Stimulated activated CD4-positive, alpha-beta T cell treated with anti-CD3 and anti-CD28 coated beads, Interleukin-15, amount 100 ng/mL, for 24 hours (primary cell): ENCODE data around the gene SAMD9.
"Not testable (repeated sequence)": the region's sequence is repeated elsewhere in the genome, so short reads cannot be mapped to it uniquely, and the experiment has no call there.

Experiments
- DNase-seq: peaks from one replicate; pipeline ENCODE4 v3.0.0-alpha.2; 2020

Gene SAMD9

DNA sequence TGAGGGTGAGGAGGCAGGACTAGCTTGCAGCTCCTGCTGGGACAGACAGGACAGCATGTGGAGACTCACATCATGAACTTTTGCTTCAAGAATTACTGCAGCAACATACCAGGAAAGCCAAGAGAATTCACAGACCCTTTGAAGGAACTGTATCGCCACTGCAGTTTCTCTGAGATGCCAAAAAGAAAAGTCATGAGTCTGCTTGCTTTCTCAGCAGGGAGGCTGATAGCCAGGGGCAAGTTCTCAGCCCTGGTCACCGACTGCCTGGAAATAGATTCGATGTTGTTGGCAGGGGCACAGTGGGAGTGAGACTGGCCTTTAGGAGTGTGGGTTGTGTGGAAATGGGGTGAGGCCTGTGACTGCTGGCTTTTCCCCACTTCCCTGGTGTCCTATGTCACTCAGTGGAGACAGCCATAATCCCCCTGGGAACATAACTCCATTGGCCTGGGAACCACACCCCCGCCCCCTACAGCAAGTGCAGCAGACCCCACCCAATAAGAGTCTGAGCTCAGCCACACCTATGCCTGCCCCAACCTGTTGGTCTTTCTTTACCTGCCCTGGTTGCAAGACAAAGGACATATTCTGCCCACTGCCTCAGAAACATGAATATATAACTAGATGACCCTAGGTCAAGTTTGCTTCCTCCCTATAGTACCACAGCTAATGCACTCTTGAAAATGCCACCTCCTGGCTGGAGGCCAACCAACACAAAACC, 1.6 kb upstream of the SAMD9 start:
- no peak for DNase-seq

DNA sequence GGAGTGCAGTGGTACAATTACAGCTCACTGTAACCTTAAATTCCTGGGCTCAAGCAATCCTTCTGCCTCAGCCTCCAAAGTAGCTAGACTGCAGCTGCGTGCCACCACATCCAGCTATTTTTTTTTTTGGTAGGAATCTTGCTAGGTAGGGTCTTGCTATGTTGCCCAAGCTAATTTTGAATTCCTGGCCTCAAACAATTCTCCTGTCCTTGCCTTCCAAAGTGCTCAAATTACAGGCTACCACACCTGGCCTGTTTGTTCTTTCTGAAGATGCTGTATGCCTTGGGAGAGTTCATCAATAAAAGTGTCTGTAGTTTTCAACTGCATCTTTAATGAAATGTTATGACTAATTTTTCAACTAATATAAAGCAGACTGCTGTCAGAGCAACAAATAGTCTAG, 452 bp downstream of the SAMD9 start:
- no peak for DNase-seq

DNA sequence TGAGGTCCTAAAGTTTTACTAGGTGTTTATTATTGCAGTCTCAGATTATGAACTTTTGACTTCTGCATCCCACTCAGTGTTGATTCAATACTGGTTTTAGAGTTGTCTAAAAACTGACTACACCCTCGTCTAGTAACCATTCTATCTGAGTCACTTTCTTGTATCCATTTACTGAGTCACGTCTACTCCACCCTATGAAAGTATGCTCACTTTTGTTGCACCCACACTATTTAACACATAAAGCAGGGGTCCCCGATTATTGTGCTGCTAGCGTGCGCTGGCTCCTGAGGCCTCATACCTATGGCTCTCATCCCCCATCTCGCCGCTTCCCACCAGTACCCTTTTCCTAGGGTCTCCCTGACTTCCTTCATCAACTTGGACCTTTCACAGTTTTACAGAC, 2.0 kb downstream of the SAMD9 start:
- no peak for DNase-seq

DNA sequence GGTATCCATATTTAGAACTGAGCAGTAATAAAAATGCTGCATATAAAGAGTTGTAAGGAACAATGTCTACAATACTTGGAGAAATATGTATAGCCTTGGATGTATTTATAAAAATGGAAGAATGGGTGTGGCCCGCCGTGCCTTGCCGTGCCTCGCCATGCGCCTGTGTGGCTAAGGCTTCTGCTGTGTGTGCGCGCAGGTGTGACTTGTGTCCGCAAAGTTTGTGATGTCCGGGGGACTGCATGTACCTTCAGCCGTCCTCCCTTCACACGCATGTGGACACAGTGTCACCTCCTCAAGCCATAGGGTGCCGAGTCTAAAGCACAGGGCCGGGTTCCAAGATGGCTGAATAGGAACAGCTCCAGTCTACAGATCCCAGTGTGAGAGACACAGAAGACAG, 9.8 kb downstream of the SAMD9 start:
- no peak for DNase-seq

DNA sequence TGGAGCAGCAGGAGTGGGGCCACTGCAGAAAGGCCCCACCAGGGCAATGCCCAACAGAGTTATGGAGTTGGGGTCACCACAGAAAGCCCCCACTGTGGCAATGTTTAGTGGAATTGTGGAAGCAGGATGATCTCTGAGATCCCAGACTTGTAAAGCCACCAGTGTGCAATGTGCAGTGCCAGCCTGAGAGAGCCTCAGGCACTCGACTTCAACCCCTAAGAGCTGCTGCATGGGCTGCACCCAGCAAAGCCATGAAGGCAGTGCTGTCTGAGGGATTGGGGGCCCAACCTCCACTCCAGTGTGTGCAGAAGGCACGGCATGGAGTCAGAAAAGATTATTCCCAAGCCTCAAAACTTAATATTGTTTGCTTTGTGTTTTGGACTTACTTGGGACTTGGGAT, 20.4 kb downstream of the SAMD9 start:
- no peak for DNase-seq

DNA sequence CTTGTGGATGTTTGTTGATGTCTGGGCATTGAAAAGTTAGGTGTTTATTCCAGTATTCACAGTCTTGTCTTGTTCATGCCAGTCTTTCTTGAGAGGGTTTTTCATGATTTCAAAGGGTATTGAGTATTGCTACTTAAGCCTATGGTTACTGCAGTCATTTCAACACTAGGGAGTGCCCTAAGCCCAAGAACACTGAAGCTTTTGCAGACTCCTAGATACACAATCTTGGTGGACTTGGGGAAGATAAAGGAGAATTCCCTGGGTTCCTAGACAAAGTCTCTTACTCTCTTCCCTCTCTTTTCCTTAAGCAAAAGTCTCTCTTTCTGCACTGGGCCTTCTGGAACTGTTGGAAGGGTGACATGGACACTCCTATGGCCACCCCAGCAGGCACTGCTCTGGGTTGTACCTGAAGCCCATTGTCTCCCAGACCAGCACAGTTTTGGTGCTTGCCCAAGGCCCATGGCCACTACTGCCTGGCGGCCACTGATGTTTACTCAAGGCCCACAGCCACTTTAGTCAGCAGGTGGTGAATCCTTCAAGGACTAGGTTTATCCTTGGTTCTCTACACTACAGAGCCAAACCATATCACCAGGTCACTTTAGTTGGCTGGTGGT, 24.9 kb downstream of the SAMD9 start:
- no peak for DNase-seq

DNA sequence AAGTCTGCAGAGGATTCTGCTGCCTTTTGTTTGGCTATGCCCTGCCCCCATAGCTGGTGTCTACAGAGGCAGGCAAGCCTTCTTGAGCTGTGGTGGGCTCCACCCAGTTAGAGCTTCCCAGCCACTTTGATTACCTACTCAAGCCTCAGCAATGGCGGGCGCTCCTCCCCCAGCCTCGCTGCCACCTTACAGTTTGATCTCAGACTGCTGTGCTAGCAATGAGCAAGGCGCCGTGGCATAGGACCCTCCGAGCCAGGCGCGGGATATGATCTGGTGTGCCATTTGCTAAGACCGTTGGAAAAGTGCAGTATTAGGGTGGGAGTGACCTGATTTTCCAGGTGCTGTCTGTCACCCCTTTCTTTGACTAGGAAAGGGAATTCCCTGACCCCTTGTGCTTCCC, 44.4 kb downstream of the SAMD9 start:
- not testable (repeated sequence) for DNase-seq

DNA sequence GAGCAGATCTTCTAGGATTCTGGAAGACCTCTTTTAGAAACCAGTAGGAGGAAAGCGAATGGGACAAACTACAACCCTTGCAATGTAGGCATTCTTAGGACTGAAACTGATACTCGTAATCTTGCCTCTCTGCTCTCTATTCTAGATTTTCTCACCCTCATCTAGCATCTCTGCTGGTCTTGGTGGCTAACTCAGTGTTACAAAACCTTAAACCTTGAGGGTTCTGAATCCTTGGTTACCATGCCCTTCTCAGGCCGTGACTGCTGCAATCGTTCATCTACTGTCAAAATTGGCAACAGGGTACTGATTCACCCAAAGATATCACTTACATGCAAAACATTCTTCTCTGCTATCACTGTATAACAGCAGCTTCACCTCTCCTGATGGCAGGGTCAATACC, 55.2 kb downstream of the SAMD9 start:
- no peak for DNase-seq

DNA sequence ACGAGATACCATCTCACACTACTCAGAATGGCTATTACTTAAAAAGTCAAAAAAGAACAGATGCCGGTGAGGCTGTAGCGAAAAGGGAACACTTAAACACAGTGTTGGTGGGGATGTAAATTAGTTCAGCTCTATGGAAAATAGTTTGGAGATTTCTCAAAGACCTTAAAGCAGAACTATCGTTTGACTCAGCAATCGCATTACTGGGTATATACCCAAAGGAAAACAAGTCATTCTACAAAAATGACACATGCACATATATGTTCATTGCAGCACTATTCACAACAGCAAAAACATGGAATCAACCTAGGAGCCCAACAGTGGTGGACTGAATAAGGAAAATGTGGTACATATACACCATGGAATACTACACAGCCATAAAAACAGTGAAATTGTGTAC, 56.9 kb downstream of the SAMD9 start:
- DNase-seq = no peak

DNA sequence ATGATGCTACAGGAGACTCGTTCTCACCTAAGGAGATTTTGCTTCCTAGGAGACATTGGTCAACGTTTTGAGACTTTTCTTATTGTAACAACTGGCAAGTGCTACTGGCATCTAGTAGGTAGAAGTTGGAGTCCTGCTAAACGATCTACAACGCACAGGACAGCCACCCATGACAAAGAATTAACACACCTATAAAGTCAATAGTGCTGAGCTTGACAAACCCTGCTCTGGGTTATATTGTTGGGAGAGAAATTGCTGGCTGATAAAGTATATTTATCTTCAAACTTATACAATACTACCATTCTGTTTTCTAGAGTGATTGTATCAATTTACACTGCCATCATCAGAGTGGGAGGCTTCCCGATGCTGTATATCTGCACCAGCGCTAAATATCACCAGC, 57.8 kb downstream of the SAMD9 start:
- DNase-seq = no peak

DNA sequence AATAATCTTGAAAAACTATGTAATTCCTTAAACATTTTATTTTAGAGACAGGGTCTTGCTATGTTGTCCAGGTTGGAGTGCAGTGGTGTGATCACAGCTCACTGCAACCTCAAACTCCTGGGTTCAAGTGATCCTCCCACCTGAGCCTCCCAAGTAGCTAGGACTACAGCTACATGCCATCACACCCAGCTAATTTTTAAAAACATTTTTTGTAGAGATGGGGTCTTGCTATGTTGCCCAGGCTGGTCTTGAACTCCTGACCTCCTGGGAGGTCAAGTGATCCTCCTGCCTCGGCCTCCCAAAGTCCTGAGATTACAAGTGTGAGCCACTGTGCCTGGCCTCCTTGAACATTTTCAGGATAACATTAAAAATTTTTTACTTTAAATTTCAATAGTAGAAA, 61.2 kb downstream of the SAMD9 start:
- DNase-seq = not testable (repeated sequence)

DNA sequence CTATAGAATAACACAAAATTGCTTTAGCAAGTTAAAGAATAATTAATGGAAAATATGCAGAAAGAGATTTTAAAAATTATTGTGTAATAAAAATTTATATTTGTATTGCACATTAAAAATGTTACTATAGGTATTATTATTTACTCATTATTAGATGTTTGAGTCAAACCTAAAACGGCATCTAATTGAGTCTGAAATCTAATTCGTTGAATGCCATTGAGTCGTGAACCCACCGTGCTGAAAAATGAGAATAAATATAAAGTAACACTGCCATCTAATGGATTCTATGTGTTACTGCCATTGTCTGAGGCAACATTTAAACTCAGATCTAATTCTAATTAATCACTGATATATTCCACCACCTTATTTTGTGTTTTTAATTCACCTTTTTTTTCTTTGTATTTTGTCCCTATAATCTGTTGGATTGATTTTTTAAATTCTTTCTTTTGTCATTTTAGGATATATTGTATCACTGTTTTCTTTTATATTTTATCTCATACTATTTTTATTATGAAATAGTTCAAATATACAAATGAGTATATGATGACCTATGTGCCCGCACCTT, 62.2 kb downstream of the SAMD9 start:
- no peak for DNase-seq

DNA sequence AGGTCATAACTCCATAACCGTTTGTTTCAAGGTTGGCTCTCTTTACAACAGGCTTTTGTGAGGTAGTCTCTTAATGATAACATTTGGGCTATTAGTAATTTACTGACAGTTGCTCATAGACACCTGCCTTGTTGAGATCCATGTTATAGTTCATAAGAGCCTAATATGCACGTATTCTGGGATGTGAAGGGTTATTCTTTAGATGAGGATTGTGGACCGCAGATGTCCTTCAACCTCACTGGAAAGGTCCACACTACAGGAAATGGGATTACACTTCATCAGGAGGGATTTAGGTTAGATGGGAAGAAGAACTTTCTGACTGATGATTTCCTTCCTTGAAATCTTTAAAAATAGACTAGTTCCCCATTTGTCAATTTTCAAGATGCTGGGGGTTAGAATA, 62.8 kb downstream of the SAMD9 start:
- DNase-seq = no peak

DNA sequence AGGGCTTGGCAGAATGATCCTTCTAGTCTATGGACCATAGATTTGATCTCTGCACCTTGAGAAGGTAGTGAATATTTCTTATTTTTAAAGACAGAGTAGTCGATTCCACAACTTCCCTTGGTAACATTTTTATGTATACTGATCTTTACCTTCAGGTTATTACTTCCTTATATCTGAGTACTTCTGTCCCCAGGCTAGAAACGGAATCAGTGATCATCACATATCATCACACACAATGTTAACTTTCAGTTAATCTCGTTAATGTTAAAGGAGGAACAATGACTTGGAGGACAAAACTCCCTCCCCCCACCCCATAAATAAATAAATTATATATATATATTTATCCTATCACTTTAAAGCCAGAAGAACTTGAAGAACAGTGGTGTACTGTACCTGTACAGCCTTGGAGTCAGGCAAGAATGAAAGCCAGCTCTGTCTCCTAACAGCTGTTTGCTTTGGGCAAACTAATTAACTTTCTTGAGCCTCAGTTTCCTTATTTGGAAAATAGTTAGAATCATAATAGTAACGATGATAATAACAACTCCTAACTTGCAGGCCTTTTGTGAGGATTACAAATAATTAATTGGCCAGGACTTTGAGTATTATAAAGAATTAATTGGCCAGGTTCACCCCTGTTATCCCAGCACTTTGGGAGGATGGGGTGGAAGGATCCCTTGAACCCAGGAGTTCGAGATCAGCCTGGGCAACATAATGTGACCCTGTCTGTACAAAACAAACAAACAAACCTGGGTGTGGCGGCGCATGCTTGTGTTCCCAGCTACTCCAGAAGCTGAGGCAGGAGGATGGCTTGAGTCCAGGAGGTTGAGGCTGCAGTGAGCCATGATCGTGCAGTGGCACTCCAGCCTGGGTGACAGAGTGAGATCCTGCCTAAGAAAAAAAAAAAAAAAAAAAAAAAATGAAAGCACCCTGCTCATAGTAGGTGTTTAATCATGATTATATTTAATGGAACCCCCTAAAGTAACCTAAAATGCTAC, 63.5 kb downstream of the SAMD9 start:
- DNase-seq = no peak

DNA sequence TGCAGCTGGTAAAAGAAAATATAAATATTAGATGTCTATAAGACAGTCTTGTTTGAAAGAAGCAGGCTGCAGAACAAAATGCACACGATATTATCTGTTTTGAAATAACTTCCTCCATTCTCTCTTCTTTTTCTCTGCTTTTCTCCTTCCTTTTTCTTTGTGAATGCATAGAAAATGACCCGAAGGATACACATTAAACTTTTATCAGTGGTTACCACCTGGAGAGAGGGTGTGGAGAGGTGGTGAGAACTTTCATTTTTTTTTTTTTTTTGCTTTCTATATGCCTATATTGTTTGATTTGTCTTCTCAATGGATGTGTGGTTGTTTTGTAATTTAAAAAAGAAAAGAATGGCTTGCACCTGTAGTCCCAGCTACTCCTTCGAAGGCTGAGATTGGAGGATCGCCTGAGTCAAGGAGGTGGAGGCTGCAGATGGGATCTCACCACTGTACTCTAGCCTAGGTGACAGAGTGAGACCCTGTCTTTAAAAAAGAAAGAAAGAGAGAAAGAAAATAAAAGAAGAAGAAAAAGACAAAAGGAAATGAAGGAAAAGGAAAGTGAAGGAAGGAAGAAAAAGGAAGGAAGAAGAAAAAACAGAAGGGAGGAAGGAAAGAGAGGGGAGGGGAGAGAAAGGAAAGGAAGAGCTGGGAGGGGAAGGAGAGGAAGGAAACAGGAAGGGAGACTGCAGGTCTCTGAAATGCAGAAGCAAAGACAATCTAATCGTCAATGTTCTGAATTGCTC, 64.4 kb downstream of the SAMD9 start:
- DNase-seq = no peak

DNA sequence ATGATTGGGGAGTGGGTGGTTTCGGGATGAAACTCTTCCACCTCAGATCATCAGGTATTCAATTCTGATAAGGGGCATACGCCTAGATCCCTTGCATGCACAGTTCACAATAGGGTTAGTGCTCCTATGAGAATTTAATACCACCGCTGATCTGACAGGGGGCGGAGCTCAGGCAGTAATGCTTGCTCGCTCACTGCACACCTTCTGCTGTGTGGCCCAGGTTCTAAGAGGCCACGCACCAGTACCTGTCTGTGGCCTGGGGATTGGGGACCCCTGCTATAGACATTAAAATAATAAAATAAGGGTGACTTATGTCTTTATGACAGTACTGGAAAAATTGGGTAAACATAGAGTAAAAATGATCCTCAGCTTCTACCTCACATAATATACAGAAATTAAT, 66.1 kb downstream of the SAMD9 start:
- DNase-seq = no peak
